ENCODE measurements around the gene SPINK8.

The SPINK8 gene

GRCh38 chr3:48296699-48297098 is 36.8 kb downstream of the SPINK8 start:
- Histone ChIP-seq H3K36me3 (ENCODE audit: control insufficient read depth in 1 of 2, insufficient read depth in 2 of 2, low read length in 2 of 2) (peaks cover 42 to 54% of the 10 kb centered on the region in 2 donors), H3K27me3 (ENCODE audit: low read depth, low read length) (no peaks in the 10 kb centered on the region), H3K4me1 (ENCODE audit: control insufficient read depth in 1 of 2, insufficient read depth in 2 of 2, low read length in 2 of 2) (peaks cover 0 to 8% of the 10 kb centered on the region in 2 donors), H3K4me3 (ENCODE audit: low read depth in 1 of 2, low read length in 2 of 2) (no peak overlapping the region), H3K9me3 (ENCODE audit: control insufficient read depth in 1 of 2, low read length in 2 of 2) (no peaks in the 10 kb centered on the region), H3K27ac (ENCODE audit: low read length) (no peak overlapping the region)

GRCh38 chr3:48294611-48295263 is 38.7 kb downstream of the SPINK8 start:
- no peaks in the 10 kb centered on the region for H3K27me3 ChIP-seq (ENCODE audit: low read depth, low read length)
- no peak overlapping the region for H3K27ac ChIP-seq (ENCODE audit: low read length)
- peaks cover 42 to 55% of the 10 kb centered on the region in 2 donors for H3K36me3 ChIP-seq (ENCODE audit: control insufficient read depth in 1 of 2, insufficient read depth in 2 of 2, low read length in 2 of 2)
- H3K9me3 ChIP-seq (ENCODE audit: control insufficient read depth in 1 of 2, low read length in 2 of 2), result no peaks in the 10 kb centered on the region
- H3K4me1 ChIP-seq (ENCODE audit: control insufficient read depth in 1 of 2, insufficient read depth in 2 of 2, low read length in 2 of 2), result no peaks in the 10 kb centered on the region
- H3K4me3 ChIP-seq (ENCODE audit: low read depth in 1 of 2, low read length in 2 of 2), result no peak overlapping the region

- Histone ChIP-seq H3K9me3 (ENCODE audit: control insufficient read depth in 1 of 2, low read length in 2 of 2) (no peaks in the 10 kb centered on the region), H3K27me3 (ENCODE audit: low read depth, low read length) (no peaks in the 10 kb centered on the region), H3K27ac (ENCODE audit: low read length) (no peak overlapping the region), H3K4me3 (ENCODE audit: low read depth in 1 of 2, low read length in 2 of 2) (no peak overlapping the region), H3K36me3 (ENCODE audit: control insufficient read depth in 1 of 2, insufficient read depth in 2 of 2, low read length in 2 of 2) (peaks cover 20 to 34% of the 10 kb centered on the region in 2 donors), H3K4me1 (ENCODE audit: control insufficient read depth in 1 of 2, insufficient read depth in 2 of 2, low read length in 2 of 2) (no peaks in the 10 kb centered on the region)
Observed at GRCh38 chr3:48289659-48290058, 43.8 kb downstream of the SPINK8 start.

- Histone ChIP-seq H3K36me3 (ENCODE audit: control insufficient read depth in 1 of 2, insufficient read depth in 2 of 2, low read length in 2 of 2) (peaks cover under 1 to 13% of the 10 kb centered on the region in 2 donors), H3K4me3 (ENCODE audit: low read depth in 1 of 2, low read length in 2 of 2) (no peak overlapping the region), H3K27ac (ENCODE audit: low read length) (no peak overlapping the region), H3K9me3 (ENCODE audit: control insufficient read depth in 1 of 2, low read length in 2 of 2) (no peaks in the 10 kb centered on the region), H3K4me1 (ENCODE audit: control insufficient read depth in 1 of 2, insufficient read depth in 2 of 2, low read length in 2 of 2) (no peaks in the 10 kb centered on the region), H3K27me3 (ENCODE audit: low read depth, low read length) (no peaks in the 10 kb centered on the region)
Observed at GRCh38 chr3:48287034-48287433, 46.4 kb downstream of the SPINK8 start.

GRCh38 chr3:48286308-48286707 is 47.2 kb downstream of the SPINK8 start:
- Histone ChIP-seq H3K27ac (ENCODE audit: low read length) (no peak overlapping the region), H3K4me3 (ENCODE audit: low read depth in 1 of 2, low read length in 2 of 2) (no peak overlapping the region), H3K9me3 (ENCODE audit: control insufficient read depth in 1 of 2, low read length in 2 of 2) (no peaks in the 10 kb centered on the region), H3K36me3 (ENCODE audit: control insufficient read depth in 1 of 2, insufficient read depth in 2 of 2, low read length in 2 of 2) (peaks cover 0 to 11% of the 10 kb centered on the region in 2 donors), H3K27me3 (ENCODE audit: low read depth, low read length) (no peaks in the 10 kb centered on the region), H3K4me1 (ENCODE audit: control insufficient read depth in 1 of 2, insufficient read depth in 2 of 2, low read length in 2 of 2) (no peaks in the 10 kb centered on the region)

- H3K9me3 ChIP-seq (ENCODE audit: control insufficient read depth in 1 of 2, low read length in 2 of 2), result no peaks in the 10 kb centered on the region
- H3K27me3 ChIP-seq (ENCODE audit: low read depth, low read length), result no peaks in the 10 kb centered on the region
Observed at GRCh38 chr3:48285675-48286074, 47.8 kb downstream of the SPINK8 start.

GRCh38 chr3:48285132-48285531 is 48.3 kb downstream of the SPINK8 start:
- no peak overlapping the region for H3K4me3 ChIP-seq (ENCODE audit: low read depth in 1 of 2, low read length in 2 of 2)
- H3K27ac ChIP-seq (ENCODE audit: low read length), result no peak overlapping the region
- peaks cover 0 to 11% of the 10 kb centered on the region in 2 donors for H3K36me3 ChIP-seq (ENCODE audit: control insufficient read depth in 1 of 2, insufficient read depth in 2 of 2, low read length in 2 of 2)
- no peaks in the 10 kb centered on the region for H3K9me3 ChIP-seq (ENCODE audit: control insufficient read depth in 1 of 2, low read length in 2 of 2)
- no peaks in the 10 kb centered on the region for H3K27me3 ChIP-seq (ENCODE audit: low read depth, low read length)
- H3K4me1 ChIP-seq (ENCODE audit: control insufficient read depth in 1 of 2, insufficient read depth in 2 of 2, low read length in 2 of 2), result no peaks in the 10 kb centered on the region

More at GRCh38 chr3:48285675-48286074, 47.8 kb downstream of the SPINK8 start:
- H3K4me1 ChIP-seq (ENCODE audit: control insufficient read depth in 1 of 2, insufficient read depth in 2 of 2, low read length in 2 of 2), result no peaks in the 10 kb centered on the region
- H3K27ac ChIP-seq (ENCODE audit: low read length), result no peak overlapping the region
- no peak overlapping the region for H3K4me3 ChIP-seq (ENCODE audit: low read depth in 1 of 2, low read length in 2 of 2)
- H3K36me3 ChIP-seq (ENCODE audit: control insufficient read depth in 1 of 2, insufficient read depth in 2 of 2, low read length in 2 of 2), result peaks cover 0 to 11% of the 10 kb centered on the region in 2 donors

- H3K4me1 ChIP-seq (ENCODE audit: control insufficient read depth in 1 of 2, insufficient read depth in 2 of 2, low read length in 2 of 2), result no peaks in the 10 kb centered on the region
Observed at GRCh38 chr3:48280881-48281280, 52.6 kb downstream of the SPINK8 start.

GRCh38 chr3:48278884-48279559 is 54.4 kb downstream of the SPINK8 start:
- H3K9me3 ChIP-seq (ENCODE audit: control insufficient read depth in 1 of 2, low read length in 2 of 2), result no peaks in the 10 kb centered on the region
- H3K27ac ChIP-seq (ENCODE audit: low read length), result no peak overlapping the region
- no peaks in the 10 kb centered on the region for H3K36me3 ChIP-seq (ENCODE audit: control insufficient read depth in 1 of 2, insufficient read depth in 2 of 2, low read length in 2 of 2)
- no peaks in the 10 kb centered on the region for H3K4me1 ChIP-seq (ENCODE audit: control insufficient read depth in 1 of 2, insufficient read depth in 2 of 2, low read length in 2 of 2)
- no peak overlapping the region for H3K4me3 ChIP-seq (ENCODE audit: low read depth in 1 of 2, low read length in 2 of 2)
- no peaks in the 10 kb centered on the region for H3K27me3 ChIP-seq (ENCODE audit: low read depth, low read length)

More at GRCh38 chr3:48280881-48281280, 52.6 kb downstream of the SPINK8 start:
- H3K27me3 ChIP-seq (ENCODE audit: low read depth, low read length), result no peaks in the 10 kb centered on the region
- no peak overlapping the region for H3K27ac ChIP-seq (ENCODE audit: low read length)
- no peaks in the 10 kb centered on the region for H3K36me3 ChIP-seq (ENCODE audit: control insufficient read depth in 1 of 2, insufficient read depth in 2 of 2, low read length in 2 of 2)
- H3K4me3 ChIP-seq (ENCODE audit: low read depth in 1 of 2, low read length in 2 of 2), result no peak overlapping the region
- no peaks in the 10 kb centered on the region for H3K9me3 ChIP-seq (ENCODE audit: control insufficient read depth in 1 of 2, low read length in 2 of 2)

GRCh38 chr3:48276911-48277641 is 56.4 kb downstream of the SPINK8 start:
- H3K27ac ChIP-seq (ENCODE audit: low read length), result no peak overlapping the region
- no peak overlapping the region for H3K4me3 ChIP-seq (ENCODE audit: low read depth in 1 of 2, low read length in 2 of 2)
- H3K27me3 ChIP-seq (ENCODE audit: low read depth, low read length), result no peaks in the 10 kb centered on the region
- H3K4me1 ChIP-seq (ENCODE audit: control insufficient read depth in 1 of 2, insufficient read depth in 2 of 2, low read length in 2 of 2), result no peaks in the 10 kb centered on the region
- H3K36me3 ChIP-seq (ENCODE audit: control insufficient read depth in 1 of 2, insufficient read depth in 2 of 2, low read length in 2 of 2), result no peaks in the 10 kb centered on the region
- no peaks in the 10 kb centered on the region for H3K9me3 ChIP-seq (ENCODE audit: control insufficient read depth in 1 of 2, low read length in 2 of 2)

- Histone ChIP-seq H3K4me1 (ENCODE audit: control insufficient read depth in 1 of 2, insufficient read depth in 2 of 2, low read length in 2 of 2) (no peaks in the 10 kb centered on the region), H3K27ac (ENCODE audit: low read length) (no peak overlapping the region), H3K4me3 (ENCODE audit: low read depth in 1 of 2, low read length in 2 of 2) (no peak overlapping the region), H3K27me3 (ENCODE audit: low read depth, low read length) (no peaks in the 10 kb centered on the region), H3K36me3 (ENCODE audit: control insufficient read depth in 1 of 2, insufficient read depth in 2 of 2, low read length in 2 of 2) (peaks cover 0 to under 1% of the 10 kb centered on the region in 2 donors), H3K9me3 (ENCODE audit: control insufficient read depth in 1 of 2, low read length in 2 of 2) (no peaks in the 10 kb centered on the region)
Observed at GRCh38 chr3:48275287-48276027, 58.0 kb downstream of the SPINK8 start.

Measured in muscle layer of duodenum (tissue), 2 donors.